Neural cell (in vitro differentiated cells): ENCODE measurements around the gene MSX2.

ENCODE experiments used
- EZH2 ChIP-seq: fragments of 200-600, 300-800 bp; shearing (Covaris generic), sonication (generic); IDR thresholded peaks from 2 replicates; pipeline ENCODE4 v1.6.1; 2014; ENCODE audit warnings: antibody characterized with exemption, low read length, borderline replicate concordance, mild to moderate bottlenecking; ENCODE audit not compliant: insufficient read depth, poor library complexity, severe bottlenecking
- TF ChIP-seq, protein P1 (sequence below): fragments of 450-650 bp; IDR thresholded peaks from 2 replicates; pipeline ENCODE4 v1.5.1; 2014; ENCODE audit warnings: antibody characterized with exemption, mild to moderate bottlenecking, moderate library complexity; ENCODE audit not compliant: poor library complexity, severe bottlenecking

DNA sequence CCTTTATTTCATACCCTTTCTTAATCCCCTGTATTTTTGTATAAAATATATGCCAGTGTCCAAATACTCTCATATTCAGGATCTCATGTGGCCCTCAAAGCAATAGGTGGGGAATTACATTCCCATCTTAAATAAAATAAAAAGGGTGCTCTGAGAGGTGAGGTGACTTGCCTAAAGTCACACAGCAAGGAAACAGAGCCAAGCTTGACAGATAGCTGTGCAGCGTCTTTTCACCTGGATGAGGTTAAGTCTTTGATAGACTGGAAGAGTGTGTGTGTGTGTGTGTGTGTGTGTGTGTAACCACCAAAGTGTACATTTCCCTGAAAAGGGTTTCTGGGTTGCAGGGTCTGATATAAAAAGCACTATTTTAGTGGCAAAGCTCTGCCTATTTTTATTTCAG lies 12.4 kb downstream of the MSX2 start:
- TF ChIP-seq, protein P1, sequence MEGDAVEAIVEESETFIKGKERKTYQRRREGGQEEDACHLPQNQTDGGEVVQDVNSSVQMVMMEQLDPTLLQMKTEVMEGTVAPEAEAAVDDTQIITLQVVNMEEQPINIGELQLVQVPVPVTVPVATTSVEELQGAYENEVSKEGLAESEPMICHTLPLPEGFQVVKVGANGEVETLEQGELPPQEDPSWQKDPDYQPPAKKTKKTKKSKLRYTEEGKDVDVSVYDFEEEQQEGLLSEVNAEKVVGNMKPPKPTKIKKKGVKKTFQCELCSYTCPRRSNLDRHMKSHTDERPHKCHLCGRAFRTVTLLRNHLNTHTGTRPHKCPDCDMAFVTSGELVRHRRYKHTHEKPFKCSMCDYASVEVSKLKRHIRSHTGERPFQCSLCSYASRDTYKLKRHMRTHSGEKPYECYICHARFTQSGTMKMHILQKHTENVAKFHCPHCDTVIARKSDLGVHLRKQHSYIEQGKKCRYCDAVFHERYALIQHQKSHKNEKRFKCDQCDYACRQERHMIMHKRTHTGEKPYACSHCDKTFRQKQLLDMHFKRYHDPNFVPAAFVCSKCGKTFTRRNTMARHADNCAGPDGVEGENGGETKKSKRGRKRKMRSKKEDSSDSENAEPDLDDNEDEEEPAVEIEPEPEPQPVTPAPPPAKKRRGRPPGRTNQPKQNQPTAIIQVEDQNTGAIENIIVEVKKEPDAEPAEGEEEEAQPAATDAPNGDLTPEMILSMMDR, result no peak
- TF ChIP-seq EZH2, result no peak
